IPS-20b (cell line): ENCODE measurements around the gene C6orf47.
"Not testable (repeated sequence)": the region's sequence is repeated elsewhere in the genome, so short reads cannot be mapped to it uniquely, and the experiment has no call there.

Experiments
- H3K27ac ChIP-seq: one replicate; pipeline ENCODE4 v1.5.1; 2013; ENCODE audit warnings: low read length
- H3K27me3 ChIP-seq: 2 replicates; pipeline ENCODE4 v1.6.1; 2013; ENCODE audit warnings: mild to moderate bottlenecking, low read length, inconsistent platforms; ENCODE audit not compliant: insufficient read depth
- H3K36me3 ChIP-seq: 2 replicates; pipeline ENCODE4 v1.6.1; 2013; ENCODE audit warnings: low read depth, mild to moderate bottlenecking, inconsistent platforms, low read length, moderate library complexity; ENCODE audit not compliant: insufficient read depth
- H3K4me1 ChIP-seq: 2 replicates; pipeline ENCODE4 v1.6.1; 2013; ENCODE audit warnings: mild to moderate bottlenecking, control low read depth, inconsistent platforms, low read length, moderate library complexity; ENCODE audit not compliant: insufficient read depth
- H3K4me3 ChIP-seq: 2 replicates; pipeline ENCODE4 v1.5.1; 2013; ENCODE audit warnings: mild to moderate bottlenecking, low read length, inconsistent platforms
- H3K9ac ChIP-seq: 2 replicates; pipeline ENCODE4 v1.6.1; 2013; ENCODE audit warnings: low read depth, mild to moderate bottlenecking, inconsistent platforms, low read length, moderate library complexity
- H3K9me3 ChIP-seq: 2 replicates; pipeline ENCODE4 v1.6.1; 2013; ENCODE audit warnings: mild to moderate bottlenecking, low read depth, low read length, inconsistent platforms; ENCODE audit not compliant: insufficient read depth

Gene C6orf47, protein sequence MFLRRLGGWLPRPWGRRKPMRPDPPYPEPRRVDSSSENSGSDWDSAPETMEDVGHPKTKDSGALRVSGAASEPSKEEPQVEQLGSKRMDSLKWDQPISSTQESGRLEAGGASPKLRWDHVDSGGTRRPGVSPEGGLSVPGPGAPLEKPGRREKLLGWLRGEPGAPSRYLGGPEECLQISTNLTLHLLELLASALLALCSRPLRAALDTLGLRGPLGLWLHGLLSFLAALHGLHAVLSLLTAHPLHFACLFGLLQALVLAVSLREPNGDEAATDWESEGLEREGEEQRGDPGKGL

DNA sequence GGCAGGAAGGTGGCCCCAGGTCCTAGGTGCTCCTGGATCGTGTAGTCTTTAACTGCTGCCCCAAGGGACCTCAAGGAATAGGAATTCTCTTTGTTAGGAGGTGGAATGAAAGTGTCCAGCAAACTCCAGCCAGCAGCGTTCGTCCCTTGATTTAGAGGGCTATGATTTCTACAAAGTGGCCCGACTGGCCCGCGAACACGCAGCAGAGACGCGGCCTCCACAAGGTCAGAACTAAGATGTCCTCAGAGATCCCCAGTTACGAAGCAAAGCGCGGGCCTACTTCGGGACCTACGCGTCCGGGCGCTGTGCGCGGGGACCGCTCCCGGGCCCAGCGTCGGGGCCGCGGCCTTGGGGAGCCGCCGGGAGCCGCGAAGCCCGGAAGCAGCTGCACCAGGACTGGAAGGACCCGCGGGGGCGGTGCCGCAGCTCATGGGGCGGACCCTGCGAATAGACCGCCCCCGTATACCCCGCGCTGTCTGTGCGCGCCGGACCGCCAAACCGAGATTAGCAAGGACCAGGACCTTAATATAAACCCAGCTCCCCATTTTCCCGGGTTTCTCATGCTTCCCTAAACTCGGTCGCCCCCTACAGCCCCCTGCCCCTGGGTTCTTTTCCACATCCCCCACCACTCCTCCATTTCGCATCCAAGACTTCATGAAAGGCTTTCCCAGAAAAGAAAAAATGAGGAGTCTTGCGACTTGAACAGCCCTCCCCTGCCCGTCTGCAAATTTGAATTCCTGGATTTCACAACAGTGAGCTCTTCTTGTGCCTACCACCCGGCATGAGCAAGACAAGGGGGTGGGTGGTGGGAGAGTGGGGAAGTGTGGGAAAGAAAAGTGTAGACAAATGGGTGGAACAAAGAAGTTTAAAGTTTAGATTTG lies at the start of gene C6orf47:
Gene C6orf47, minus strand, starts transcription at position 398 of the 881 bp plus-strand sequence. CDS start 831 bp downstream, outside the sequence.
- Histone ChIP-seq H3K9me3 (no peaks in the 10 kb centered on the region), H3K36me3 (peaks cover 39% of the 10 kb centered on the region), H3K27ac (peak within 1 kb of the TSS; percentile 91), H3K9ac (peak within 1 kb of the TSS; percentile 99), H3K4me1 (peaks cover 10% of the 10 kb centered on the region; the same call in 1 of the 2 replicates), H3K4me3 (peak within 1 kb of the TSS; percentile 99), H3K27me3 (no peaks in the 10 kb centered on the region)

DNA sequence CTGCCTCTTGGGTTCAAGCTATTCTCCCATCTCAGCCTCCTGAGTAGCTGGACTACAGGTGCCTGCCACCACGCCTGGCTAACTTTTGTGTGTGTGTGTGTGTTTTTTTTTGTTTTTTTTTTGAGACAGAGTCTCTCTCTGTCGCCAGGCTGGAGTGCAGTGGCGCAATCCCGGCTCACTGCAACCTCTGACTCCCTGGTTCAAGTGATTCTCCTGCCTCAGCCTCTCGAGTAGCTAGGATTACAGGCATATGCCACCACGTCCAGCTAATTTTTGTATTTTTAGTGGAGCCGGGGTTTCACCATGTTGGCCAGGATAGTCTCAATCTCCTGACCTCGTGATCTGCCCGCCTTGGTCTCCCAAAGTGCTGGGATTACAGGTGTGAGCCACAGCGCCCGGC lies 48.6 kb upstream of the C6orf47 start:
- not testable (repeated sequence) for H3K9ac ChIP-seq, H3K36me3 ChIP-seq, H3K4me3 ChIP-seq, H3K27ac ChIP-seq, H3K27me3 ChIP-seq, H3K9me3 ChIP-seq
- peaks cover 11% of the 10 kb centered on the region; the same call in 1 of the 2 replicates for H3K4me1 ChIP-seq

DNA sequence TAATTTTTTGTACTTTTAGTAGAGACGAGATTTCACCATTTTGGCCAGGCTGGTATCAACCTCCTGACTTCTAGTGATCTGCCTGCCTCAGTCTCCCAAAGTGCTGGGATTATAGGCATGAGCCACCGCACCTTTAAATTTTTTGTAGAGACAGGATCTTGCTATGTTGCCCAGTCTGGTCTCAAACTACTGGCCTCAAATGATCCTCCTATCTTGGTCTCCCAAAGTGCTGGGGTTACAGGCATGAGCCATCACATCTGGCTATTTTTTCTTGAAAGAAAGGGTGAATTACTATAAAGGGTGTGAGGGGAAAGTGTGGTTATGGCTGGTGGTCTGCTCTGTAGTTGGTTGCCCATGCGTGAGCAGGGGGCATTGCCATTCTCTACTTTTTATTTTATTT lies 47.6 kb upstream of the C6orf47 start:
- H3K27ac ChIP-seq = no peak overlapping the region
- H3K4me3 ChIP-seq = no peak overlapping the region
- no peaks in the 10 kb centered on the region for H3K27me3 ChIP-seq
- no peaks in the 10 kb centered on the region for H3K9me3 ChIP-seq
- peaks cover 1% of the 10 kb centered on the region; the same call in 1 of the 2 replicates for H3K4me1 ChIP-seq
- no peaks in the 10 kb centered on the region for H3K36me3 ChIP-seq
- H3K9ac ChIP-seq = no peak overlapping the region

DNA sequence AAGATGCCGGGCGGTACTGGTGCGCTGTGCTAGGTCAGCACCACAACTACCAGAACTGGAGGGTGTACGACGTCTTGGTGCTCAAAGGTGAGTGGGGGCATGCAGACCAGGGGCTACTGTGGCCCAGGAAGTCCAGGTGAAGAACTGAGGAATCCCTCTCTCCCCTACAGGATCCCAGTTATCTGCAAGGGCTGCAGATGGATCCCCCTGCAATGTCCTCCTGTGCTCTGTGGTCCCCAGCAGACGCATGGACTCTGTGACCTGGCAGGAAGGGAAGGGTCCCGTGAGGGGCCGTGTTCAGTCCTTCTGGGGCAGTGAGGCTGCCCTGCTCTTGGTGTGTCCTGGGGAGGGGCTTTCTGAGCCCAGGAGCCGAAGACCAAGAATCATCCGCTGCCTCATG lies 47.1 kb upstream of the C6orf47 start:
- Histone ChIP-seq H3K9ac (no peak overlapping the region), H3K4me3 (no peak overlapping the region), H3K9me3 (no peaks in the 10 kb centered on the region), H3K27me3 (no peaks in the 10 kb centered on the region), H3K36me3 (no peaks in the 10 kb centered on the region), H3K27ac (no peak overlapping the region), H3K4me1 (no peaks in the 10 kb centered on the region)

DNA sequence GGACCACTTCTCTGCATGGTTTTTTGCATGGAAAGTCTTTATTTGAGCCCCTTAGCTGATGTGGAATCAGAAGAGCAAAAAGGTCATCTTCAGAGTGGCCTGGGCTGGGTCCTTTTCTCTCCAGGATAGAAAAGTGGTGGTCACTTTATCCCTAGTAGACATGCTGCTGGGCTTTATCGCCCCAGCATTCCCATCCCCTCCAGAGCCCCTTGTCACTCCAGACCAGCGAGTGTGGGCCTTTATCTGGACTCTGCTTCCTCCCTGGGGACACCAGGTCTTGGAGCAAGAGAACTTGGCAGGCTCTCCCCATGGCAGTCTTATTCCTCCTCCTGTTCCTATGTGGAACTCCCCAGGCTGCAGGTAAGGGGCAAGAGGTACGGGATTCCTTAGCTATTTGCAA lies 46.0 kb upstream of the C6orf47 start, which contains the start of gene LY6G6F:
Gene LY6G6F, plus strand, starts transcription at position 268 of the 400 bp plus-strand sequence. Its CDS starts 41 bp downstream, at position 309.
- peaks cover 5% of the 10 kb centered on the region; the same call in 1 of the 2 replicates for H3K4me1 ChIP-seq
- no peaks in the 10 kb centered on the region for H3K27me3 ChIP-seq
- H3K36me3 ChIP-seq = no peaks in the 10 kb centered on the region
- H3K9ac ChIP-seq = no peak within 1 kb of the TSS
- no peaks in the 10 kb centered on the region for H3K9me3 ChIP-seq
- H3K27ac ChIP-seq = no peak within 1 kb of the TSS
- H3K4me3 ChIP-seq = no peak within 1 kb of the TSS

DNA sequence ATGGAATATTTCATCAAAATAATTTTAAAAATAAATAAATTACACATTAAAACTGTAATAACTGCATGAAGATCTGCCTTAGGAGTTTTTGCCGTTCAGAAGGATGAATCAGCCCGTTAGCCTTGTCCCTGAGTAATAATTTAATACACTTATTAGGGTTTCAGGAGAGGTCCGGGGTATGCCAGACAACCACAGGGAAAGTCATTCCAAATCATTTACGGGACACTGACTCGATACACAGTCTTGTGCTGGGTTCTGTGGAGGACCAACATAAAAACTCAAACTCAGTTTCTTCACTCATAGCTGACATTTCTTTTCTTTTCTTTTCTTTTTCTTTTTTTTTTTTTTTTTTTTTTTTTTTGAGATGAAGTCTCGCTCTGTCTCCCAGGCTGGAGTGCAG lies 45.4 kb upstream of the C6orf47 start:
- Histone ChIP-seq H3K4me1 (peaks cover 5% of the 10 kb centered on the region; the same call in 1 of the 2 replicates), H3K36me3 (no peaks in the 10 kb centered on the region), H3K9ac (no peak overlapping the region), H3K27ac (no peak overlapping the region), H3K4me3 (no peak overlapping the region), H3K9me3 (no peaks in the 10 kb centered on the region), H3K27me3 (no peaks in the 10 kb centered on the region)

DNA sequence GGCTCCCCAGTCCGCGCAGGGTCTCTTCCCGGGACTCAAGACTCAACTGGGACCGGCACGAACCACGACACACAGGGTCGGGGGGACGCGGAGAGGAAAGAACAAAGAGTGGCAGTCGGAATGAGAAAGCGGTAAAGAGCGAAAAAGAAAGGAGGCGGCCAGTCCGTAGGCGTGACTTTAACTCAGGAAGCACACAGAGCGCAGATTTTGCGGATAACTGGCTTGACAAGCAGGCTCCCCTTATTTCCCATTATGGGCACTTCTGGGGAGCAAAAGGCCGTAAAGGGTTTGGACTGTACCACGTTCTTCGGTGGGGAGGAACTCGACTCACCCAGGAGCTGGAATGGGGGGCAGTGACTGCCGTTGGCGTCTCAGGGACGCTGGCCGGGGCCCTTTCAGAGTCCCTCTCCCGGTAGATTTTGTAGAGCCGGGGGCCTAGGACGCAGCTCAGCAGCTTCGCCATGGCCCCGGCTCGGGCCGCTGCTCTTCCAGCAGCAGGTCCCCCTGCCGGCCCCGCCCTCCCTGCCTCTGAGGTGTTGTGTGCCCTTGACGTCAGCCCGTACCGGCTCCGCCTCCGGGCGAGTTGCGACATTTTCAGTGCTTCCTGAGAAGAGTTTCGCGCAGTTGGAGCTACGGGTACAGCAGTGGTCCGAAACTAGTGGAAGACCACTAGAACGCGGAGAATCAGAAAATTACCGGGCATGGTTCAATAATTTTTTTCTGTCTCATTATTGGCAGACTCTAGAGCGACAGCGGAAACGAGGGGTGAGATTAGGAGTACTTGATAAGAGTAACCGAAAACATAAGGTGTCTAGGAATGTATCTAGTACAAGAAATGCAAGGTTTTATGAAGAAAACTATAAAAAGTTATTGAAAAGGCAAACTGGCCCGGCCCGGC lies 42.5 kb upstream of the C6orf47 start, which contains the start of gene ABHD16A:
Gene ABHD16A, minus strand, starts transcription at position 506 of the 898 bp plus-strand sequence. Its CDS starts 43 bp downstream, at position 463.
- Histone ChIP-seq H3K27me3 (no peaks in the 10 kb centered on the region), H3K9me3 (no peaks in the 10 kb centered on the region), H3K27ac (no peak within 1 kb of the TSS), H3K4me1 (peaks cover 5% of the 10 kb centered on the region; the same call in 1 of the 2 replicates), H3K36me3 (peaks cover 13% of the 10 kb centered on the region; the same call in 1 of the 2 replicates), H3K9ac (peak within 1 kb of the TSS; percentile 91), H3K4me3 (peak within 1 kb of the TSS; percentile 91)

DNA sequence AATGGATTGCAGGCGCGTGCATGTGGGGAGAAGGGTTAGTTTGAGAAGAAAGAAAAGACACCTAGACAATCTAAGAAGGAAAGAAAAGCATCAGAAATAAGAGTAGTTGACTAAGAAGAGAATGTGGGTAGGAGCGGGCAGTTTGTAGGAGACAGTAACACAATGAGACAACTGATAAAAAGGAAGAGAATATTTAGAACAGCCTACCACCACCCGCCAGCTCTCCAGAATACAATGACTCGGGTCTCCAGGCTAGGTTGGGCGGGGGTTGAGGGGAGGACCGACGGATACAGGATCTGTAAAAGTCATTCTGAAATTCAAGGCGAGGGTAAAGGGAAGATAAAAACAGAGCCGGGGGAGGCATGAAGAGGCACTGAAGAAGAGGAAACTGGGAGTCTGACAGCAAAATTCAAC lies 41.8 kb upstream of the C6orf47 start:
- Histone ChIP-seq H3K4me1 (peaks cover 5% of the 10 kb centered on the region; the same call in 1 of the 2 replicates), H3K9me3 (no peaks in the 10 kb centered on the region), H3K27ac (no peak overlapping the region), H3K4me3 (peak overlapping the region; percentile 91), H3K36me3 (peaks cover 18% of the 10 kb centered on the region; the same call in 1 of the 2 replicates), H3K27me3 (no peaks in the 10 kb centered on the region), H3K9ac (peak overlapping the region; percentile 91)

DNA sequence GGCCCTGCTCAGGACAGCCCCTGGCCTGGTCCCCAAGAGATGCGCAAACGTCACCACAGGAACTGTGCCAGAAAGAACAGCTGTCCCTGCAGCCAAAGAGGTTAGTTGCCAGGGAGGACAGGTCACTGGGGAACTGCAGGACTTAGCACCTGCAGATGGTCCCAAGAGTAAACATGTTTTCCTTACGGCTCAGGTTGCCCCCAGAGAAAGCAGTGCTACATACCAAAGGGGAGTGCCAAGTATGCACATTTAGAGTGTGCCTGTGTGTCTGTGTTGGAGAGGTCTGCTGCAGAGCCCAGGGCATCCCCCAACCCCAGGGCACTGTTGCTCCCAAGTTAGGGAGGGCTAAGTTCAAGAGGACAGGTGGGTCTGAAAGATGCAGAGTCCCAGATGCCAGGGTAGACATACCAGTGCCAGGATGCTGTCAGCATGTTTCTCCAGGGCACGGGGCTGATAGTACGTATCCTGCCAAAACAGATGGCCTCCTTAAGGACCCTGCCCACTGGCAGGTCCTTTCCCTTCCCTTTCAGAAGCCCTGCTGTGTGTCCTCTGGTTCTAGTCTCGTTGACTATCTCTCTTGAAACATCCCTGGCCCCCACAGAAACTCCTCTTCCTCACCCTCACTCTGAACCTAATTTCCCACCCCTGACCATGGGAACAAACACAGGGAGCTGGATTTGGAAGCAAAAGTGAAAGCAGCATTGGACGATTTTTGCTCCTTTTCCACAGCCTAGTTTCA lies 41.3 kb upstream of the C6orf47 start:
- peaks cover 20% of the 10 kb centered on the region for H3K36me3 ChIP-seq
- H3K4me1 ChIP-seq = peaks cover 5% of the 10 kb centered on the region; the same call in 1 of the 2 replicates
- H3K9ac ChIP-seq = peak overlapping the region; percentile 91
- peak overlapping the region; percentile 91 for H3K4me3 ChIP-seq
- H3K27me3 ChIP-seq = no peaks in the 10 kb centered on the region
- H3K27ac ChIP-seq = no peak overlapping the region
- no peaks in the 10 kb centered on the region for H3K9me3 ChIP-seq

DNA sequence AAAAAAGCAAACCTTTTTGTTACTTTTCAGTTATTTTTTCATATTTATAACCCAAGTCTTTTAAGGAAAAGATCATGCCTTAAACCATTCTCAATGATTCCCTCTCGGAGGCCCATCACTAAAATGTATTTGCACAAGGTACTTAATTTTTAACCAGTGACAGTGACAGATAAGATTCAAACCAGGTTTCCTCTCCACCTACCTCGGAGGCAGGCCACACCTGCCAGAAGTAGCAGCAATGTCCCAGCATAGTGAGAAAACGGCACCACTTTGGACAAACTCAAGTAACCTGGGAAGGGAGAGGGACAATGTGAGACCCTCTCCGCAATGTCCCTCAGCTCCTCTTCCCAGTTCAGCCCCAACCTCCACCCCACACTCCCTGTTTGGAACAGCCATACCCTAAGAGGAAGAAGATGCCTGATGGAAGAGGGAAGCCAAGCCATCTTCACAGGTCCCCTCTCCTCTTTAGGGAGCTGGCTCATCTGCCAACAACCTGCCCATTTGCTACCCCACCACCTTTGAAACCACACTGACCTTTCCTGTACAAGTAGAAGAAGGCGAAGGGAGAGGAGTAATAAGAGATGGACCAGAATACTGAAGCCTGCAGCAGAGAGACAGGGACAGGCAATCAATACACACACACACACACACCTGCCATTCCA lies 40.3 kb upstream of the C6orf47 start:
- Histone ChIP-seq H3K27ac (no peak overlapping the region), H3K4me3 (no peak overlapping the region), H3K9ac (no peak overlapping the region), H3K4me1 (peaks cover 5% of the 10 kb centered on the region; the same call in 1 of the 2 replicates), H3K9me3 (no peaks in the 10 kb centered on the region), H3K27me3 (no peaks in the 10 kb centered on the region), H3K36me3 (peaks cover 28% of the 10 kb centered on the region)
